HG03045 (cell line): ENCODE results near the gene MADCAM1.

Source experiments
- ATAC-seq: cut with Tn5 transposase; IDR thresholded peaks from one replicate; pipeline ENCODE4 v1.9.1; 2021; ENCODE audit warnings: mild to moderate bottlenecking, moderate library complexity; ENCODE audit not compliant: unreplicated experiment

Gene MADCAM1

DNA sequence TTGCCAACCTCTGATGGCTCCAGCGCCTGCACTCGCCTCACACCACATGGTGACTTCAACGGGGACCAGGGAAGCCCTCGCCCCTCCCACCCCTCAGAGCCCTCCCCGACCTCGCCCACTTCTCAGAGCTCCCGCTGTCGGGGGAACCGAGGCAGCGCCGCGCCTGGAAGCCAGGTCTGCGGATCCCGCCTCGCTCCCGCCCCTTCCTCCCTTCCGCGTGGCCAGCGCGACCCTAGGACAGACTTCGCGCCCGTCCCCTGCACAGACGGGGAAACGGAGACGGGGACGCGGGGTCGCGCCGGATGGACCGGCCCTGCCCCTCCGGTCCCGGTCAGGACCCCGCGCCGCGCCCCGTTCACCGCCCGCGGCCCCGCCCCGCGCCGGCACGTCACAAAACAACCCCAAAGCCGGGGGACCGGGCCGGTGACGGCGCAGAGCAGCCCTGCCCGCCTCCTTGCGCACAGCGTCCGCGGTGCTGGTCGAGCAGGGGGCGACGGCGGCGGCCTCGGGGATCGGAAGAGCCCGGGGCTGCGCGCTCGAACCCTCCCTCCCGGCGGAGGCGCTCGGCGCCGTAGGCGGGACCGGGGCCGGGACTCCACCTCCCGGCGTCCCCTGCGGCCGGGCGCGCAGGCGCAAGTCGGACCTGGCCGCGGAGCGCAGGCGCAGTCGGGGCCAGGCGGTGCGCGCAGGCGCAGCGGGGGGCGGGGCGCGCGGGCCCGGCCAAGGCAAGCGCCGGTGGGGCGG, 34.9 kb downstream of the MADCAM1 start:
- peak; percentile 67 for ATAC-seq

DNA sequence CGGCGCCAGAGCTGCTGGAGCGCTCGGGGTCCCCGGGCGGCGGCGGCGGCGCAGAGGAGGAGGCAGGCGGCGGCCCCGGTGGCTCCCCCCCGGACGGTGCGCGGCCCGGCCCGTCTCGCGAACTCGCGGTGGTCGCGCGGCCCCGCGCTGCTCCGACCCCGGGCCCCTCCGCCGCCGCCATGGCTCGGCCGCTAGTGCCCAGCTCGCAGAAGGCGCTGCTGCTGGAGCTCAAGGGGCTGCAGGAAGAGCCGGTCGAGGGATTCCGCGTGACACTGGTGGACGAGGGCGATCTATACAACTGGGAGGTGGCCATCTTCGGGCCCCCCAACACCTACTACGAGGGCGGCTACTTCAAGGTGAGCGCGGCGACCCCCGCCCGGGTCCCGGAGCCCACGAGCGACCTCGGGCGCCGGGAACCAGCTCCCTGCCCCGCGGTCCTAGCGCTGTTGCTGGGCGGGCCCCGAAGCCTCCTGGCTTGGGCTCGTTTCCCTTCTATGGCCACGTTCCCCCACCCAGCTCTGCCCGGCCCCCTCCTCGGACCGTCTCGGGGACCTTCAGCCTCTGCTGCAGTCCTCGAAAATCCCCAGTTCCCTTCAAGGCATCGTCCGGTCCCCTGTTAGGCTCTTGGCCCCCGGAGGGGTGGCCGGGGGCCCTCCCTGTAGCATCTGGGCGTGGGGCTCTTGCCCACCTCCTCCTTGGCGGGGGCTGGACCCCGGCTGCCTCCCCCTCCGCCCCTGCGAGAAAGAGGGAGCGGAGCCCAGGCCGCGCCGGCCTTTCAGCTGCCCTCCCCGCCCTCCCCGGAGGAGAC, 35.7 kb downstream of the MADCAM1 start, which contains the start of gene CDC34:
Gene CDC34, plus strand, starts transcription at position 8 of the 808 bp plus-strand sequence. Its CDS starts 172 bp downstream, at position 180.
- peak; percentile 43 for ATAC-seq

- ATAC-seq, result no peak
Measured at GRCh38 chr19:532561-533363, 36.5 kb downstream of the MADCAM1 start.

DNA sequence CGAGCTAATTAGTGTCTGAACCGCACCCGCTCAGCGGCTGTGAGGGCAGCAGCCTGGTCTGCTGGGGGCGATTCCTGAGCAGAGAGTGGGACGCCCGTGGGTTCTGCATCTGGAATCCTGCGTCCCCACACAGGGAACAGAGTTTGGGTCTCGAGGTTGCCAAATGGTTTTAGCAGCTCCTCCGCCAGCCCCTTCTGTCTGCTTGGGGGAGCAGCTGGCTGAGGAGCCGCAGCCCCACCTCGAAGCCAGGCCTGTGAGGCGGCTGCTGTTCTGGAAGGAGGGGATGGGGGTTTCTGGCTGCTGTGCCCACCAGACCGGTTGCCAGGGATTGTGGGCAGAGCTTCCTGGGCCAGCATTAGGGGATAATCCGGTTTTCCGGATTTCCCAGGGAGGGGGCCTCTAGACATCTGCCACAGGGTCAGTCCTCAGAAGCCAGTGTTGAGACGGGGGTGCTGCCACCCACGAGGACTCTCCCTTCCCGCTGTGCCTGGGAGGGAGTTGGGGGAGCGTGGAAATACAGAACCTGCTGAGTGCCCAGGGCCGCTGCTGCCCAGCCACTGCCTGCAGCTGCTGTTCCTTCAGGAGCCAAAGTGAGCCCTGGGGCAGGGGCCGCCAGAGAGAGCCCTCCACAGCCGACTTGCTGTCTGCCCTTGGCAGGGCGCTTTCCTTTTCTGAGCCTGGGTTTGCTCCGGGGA, 37.2 kb downstream of the MADCAM1 start:
- no peak for ATAC-seq

- no peak for ATAC-seq
Measured at GRCh38 chr19:534088-534487, 37.8 kb downstream of the MADCAM1 start.

DNA sequence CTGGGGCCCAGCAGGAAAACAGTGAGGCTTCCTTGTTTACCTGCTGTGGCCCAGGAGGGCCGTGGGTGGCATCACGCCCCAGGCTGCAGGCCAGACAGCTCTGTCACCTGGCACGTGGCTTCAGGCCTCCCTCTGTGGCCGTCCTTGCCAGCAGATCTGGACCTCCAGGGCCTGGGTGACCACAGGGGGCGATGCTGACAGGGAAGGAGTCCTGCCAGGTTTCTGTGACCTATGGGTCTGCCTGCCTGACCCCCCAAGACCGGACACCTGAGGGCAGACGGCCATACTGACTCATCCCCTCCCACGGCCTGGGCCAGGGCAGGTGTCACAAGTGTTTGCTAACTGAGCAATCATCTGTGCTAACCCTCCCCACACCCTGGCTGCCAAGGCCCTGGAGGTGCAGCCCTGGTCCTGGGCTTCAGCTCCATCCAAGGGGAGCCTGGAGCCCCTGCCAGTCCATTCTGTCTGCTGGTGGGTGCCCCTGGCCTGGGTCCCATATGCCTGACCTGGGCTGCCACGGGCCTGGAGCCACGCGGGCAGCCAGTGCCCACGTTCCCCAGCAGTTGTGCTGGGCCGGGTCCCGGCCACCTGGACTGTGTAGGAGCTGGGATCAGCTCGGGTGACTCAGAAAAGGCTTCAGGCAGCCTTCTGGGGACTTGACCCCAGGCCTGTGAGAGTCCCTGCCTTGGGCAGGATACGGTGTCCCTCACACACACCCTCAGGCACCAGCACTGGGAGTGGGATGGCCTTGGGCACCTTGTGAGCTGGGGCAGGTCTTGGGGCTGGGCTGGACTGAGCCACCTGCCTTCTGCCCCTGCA, 38.9 kb downstream of the MADCAM1 start:
- no peak for ATAC-seq

- ATAC-seq, result no peak
Measured at GRCh38 chr19:536031-536880, 40.0 kb downstream of the MADCAM1 start.

- no peak for ATAC-seq
Measured at GRCh38 chr19:536881-537404, 40.7 kb downstream of the MADCAM1 start.

- ATAC-seq, result no peak
Measured at GRCh38 chr19:538641-539428, 42.5 kb downstream of the MADCAM1 start.

GRCh38 chr19:539429-540030, 43.2 kb downstream of the MADCAM1 start:
- ATAC-seq, result no peak

DNA sequence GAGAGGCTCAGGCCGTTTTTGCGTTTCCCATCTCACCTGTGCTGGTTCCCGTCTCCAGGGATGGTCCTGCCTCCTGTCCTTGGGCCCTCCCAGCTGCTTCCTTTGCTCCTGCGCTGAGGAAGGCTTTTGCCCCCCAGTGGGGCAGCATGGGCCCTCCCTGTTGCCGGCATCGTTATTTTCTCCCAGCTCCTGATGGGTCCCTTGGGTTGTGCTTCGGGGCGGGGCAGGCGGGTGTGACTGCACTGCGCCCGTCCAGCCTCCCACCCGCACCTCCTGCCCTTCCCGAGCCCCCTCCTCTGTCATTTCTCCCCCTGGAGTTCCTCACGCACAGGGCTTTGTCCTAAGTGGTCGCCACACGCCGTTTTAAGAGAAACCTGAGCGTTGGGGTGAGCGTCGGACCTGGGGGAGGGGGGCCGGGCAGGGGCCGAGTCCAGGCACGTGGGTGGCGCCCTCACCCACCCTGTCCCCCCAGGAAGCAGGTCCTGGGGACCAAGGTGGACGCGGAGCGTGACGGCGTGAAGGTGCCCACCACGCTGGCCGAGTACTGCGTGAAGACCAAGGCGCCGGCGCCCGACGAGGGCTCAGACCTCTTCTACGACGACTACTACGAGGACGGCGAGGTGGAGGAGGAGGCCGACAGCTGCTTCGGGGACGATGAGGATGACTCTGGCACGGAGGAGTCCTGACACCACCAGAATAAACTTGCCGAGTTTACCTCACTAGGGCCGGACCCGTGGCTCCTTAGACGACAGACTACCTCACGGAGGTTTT, 44.8 kb downstream of the MADCAM1 start:
- no peak for ATAC-seq

DNA sequence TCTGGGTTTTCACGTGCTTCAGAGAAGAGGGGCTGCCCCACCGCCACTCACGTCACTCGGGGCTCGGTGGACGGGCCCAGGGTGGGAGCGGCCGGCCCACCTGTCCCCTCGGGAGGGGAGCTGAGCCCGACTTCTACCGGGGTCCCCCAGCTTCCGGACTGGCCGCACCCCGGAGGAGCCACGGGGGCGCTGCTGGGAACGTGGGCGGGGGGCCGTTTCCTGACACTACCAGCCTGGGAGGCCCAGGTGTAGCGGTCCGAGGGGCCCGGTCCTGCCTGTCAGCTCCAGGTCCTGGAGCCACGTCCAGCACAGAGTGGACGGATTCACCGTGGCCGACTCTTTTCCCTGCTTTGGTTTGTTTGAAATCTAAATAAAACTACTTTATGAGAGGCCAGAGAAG, 45.4 kb downstream of the MADCAM1 start:
- no peak for ATAC-seq

GRCh38 chr19:542173-542866, 46.0 kb downstream of the MADCAM1 start:
- ATAC-seq, result no peak

DNA sequence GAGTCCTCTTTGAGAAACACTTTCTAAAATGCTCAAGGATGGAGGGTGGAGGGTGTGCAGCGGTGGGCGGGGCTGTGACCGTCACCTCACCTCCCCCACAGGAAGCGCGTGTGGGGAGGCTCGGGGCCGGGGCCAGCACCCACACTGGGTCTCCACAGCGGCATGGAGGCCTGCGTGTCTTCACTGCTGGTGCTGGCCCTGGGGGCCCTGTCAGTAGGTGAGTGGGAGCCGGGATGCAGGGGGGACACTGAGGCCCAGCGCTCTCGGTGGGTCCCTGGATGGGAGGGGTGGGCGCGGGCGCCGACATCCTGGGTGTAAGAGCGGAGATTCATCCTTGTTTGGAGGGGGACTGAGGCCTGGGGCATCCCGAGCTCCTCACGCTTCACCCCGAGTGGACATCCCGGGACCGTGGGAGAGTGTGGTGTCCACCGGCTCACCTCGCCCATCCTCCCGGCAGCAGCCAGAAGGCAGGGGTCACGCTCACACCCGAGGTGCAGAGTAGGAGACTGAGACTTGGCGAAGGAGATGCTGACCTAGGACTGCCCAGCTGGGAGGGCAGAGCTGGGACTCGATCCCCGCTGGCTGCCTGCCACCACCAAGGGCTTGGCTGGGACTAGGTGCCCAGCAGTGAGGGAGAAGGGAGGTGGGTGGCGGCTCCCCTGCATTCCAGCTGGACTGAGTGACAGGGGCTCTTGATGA, 47.8 kb downstream of the MADCAM1 start, which contains the start of gene GZMM:
Gene GZMM, plus strand, starts transcription at position 144 of the 699 bp plus-strand sequence. Its CDS starts 19 bp downstream, at position 163.
- no peak for ATAC-seq

GRCh38 chr19:547117-547516, 50.8 kb downstream of the MADCAM1 start:
- ATAC-seq, result no peak
